ENCODE data around the gene NBPF3.
A peak's percentile ranks its signal among the peaks of the same experiment; 100 is the strongest.
"Not testable (repeated sequence)": the region's sequence is repeated elsewhere in the genome, so short reads cannot be mapped to it uniquely, and the experiment has no call there.

NBPF3 gene

GRCh38 chr1:21439721-21440629, at the start of gene NBPF3:
Gene NBPF3, plus strand, starts transcription at chr1:21440137. Its CDS starts 4,950 bp downstream, at chr1:21445087.
- peak; percentile 77 for DNase-seq

DNA sequence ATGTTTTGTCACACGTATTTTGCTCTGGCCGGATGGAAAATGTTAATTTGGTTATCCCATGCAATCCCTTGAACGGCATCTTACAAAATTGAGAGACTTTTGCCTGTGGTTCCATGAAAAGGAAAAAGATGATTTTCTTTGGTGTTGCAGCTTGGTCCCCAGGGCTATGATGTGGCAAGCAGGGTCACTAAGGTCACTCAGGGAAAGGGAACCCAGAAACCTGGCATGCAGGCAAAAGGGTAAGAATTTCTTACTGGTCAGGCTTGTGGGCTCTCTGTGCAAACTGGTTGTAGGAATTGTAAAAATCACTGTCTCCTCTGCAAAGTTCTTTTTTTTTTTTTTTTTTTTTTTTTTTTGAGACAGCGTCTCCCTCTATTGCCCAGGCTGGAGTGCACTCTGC, 48.4 kb upstream of the NBPF3 start:
- DNase-seq, result no peak

DNA sequence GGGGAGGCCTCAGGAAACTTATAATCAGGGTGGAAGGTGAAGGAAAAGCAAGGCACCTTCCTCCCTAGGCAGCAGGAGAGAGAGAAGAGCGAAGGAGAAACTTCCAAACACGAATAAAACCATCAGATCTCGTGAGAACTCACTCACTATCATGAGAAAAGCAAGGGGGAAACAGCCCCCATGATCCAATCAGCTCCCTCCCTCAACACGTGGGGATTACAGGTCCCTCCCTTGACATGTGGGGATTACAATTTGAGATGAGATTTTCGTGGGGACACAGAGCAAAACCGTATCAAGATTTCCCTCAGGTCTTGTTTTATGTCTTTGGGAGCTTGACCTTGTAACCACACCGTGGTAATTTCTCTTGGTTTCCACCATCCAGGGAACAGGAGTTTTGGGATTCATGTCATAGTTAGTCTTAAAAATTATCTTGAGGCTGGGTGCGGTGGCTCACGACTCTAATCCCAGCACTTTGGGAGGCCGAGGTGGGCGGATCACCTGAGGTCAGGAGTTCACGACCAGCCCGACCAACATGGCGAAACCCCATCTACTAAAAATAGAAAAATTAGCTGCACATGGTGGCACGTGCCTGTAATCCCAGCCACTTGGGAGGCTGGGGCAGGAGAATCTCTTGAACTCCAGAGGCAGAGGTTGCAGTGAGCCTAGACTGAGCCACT, 47.2 kb upstream of the NBPF3 start:
- DNase-seq, result no peak

- DNase-seq, result no peak
Measured at GRCh38 chr1:21396516-21396915, 43.4 kb upstream of the NBPF3 start.

DNA sequence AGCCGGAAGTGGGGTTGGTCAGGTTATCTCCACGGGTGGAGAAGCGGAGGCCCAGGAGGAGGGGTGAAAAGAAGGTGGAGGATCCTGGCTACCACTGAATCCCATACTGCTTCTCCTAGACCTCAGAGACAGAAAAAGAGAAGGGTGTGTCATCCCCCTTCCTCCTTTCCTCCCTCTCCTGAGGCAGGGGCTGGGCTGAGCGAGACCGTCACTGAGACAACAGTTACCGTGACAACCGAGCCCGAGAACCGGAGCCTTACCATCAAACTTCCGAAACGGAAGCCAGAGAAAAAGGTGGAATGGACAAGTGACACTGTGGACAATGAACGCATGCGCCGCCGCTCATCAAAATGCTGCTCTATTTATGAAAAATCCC, 42.1 kb upstream of the NBPF3 start:
- DNase-seq, result no peak

DNA sequence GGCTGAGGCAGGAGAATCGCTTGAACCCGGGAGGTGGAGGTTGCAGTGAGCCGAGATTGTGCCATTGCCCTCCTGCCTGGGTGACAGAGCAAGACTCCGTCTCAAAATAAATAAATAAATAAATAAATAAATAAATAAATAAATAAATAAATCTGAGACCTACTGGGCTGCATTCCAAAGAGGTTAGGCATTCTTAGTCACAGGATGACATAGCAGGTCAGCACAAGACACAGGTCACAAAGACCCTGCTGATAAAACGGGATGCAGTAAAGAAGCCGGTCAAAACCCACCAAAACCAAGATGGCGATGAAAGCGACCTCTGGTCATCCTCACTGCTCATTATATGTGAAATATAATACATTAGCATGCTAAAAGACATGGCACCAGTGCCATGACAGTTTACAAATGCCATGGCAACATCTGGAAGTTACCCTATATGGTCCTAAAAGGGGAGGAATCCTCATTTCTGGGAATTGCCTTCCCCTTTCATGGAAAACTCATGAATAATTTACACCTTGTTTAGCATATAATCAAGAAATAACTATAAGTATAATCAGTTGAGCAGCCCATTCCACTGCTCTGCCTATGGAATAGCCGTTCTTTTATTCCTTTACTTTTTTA, 38.1 kb upstream of the NBPF3 start:
- not testable (repeated sequence) for DNase-seq

GRCh38 chr1:21406659-21407058, 33.3 kb upstream of the NBPF3 start:
- no peak for DNase-seq

- not testable (repeated sequence) for DNase-seq
Measured at GRCh38 chr1:21409897-21410296, 30.0 kb upstream of the NBPF3 start.

DNA sequence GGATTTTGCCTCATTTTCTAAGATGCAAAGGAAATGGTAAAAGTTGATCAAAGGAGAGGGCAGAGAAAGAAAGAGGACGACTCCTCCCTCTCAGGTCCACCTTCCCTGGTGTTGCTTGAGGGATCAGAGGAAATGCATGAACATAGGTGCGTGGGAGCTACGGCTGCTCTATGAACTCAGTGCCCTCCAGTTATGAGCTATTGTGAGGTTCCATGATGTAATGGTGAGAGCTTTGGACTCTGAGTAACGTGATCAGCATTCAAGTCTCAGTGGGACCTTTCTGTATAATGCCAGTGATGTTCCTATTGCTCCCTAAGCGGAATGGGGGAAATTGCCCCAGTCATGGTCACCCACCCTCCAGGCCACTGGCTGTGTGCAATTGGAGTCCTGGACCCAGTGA, 25.9 kb upstream of the NBPF3 start:
- DNase-seq, result no peak

DNA sequence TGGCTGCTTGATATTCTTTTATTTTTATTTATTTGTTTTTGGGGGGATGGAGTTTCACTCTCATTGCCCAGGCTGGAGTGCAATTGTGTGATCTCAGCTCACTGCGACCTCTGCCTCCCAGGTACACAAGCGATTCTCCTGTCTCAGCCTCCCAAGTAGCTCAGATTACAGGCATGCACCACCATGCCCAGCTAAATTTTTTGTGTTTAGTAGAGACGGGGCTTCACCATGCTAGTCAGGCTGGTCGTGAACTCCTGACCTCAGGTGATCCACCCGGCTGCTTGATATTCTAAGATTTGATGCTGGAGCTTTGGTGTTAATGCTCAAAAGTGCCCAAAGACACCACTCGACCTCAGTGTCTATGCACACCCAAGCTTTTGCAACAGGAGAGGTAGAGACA, 19.6 kb upstream of the NBPF3 start:
- DNase-seq, result not testable (repeated sequence)

GRCh38 chr1:21421307-21421706, 18.6 kb upstream of the NBPF3 start:
- DNase-seq, result not testable (repeated sequence)

GRCh38 chr1:21427798-21428480, 12.0 kb upstream of the NBPF3 start:
- DNase-seq, result not testable (repeated sequence)

- DNase-seq, result not testable (repeated sequence)
Measured at GRCh38 chr1:21428481-21429073, 11.4 kb upstream of the NBPF3 start.

DNA sequence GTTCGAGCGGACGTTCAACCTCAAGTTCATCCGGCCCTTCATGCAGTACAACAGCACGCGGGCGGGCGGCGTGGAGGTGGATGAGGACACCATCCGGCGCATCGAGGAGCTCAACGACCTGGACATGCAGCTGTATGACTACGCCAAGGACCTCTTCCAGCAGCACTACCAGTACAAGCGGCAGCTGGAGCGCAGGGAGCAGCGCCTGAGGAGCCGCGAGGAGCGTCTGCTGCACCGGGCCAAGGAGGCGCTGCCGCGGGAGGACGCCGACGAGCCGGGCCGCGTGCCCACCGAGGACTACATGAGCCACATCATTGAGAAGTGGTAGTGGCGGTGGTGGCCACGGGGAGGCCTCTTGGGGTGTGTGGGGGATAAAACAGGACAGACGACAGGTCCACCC, 10.7 kb upstream of the NBPF3 start:
- DNase-seq, result not testable (repeated sequence)

- DNase-seq, result not testable (repeated sequence)
Measured at GRCh38 chr1:21430875-21431274, 9.1 kb upstream of the NBPF3 start.

DNA sequence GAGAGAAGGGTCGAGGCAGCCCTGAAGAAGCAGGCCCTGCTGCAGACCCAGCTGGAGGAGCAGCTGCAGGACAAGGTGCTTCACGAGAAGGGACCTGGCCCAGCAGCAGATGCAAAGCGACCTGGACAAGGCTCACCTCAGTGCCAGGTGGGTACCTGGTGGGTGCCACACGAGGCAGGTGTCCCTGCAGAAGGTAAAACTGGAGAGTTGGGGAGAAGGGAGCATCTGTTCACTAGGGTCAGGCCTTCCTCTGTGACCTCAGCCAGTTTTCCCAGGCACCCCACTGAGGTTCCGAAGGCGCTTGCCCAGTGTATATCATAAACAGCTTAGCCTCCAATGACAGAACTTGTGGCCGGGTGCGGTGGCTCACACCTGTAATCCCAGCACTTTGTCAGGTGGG, 5.5 kb upstream of the NBPF3 start:
- no peak for DNase-seq

DNA sequence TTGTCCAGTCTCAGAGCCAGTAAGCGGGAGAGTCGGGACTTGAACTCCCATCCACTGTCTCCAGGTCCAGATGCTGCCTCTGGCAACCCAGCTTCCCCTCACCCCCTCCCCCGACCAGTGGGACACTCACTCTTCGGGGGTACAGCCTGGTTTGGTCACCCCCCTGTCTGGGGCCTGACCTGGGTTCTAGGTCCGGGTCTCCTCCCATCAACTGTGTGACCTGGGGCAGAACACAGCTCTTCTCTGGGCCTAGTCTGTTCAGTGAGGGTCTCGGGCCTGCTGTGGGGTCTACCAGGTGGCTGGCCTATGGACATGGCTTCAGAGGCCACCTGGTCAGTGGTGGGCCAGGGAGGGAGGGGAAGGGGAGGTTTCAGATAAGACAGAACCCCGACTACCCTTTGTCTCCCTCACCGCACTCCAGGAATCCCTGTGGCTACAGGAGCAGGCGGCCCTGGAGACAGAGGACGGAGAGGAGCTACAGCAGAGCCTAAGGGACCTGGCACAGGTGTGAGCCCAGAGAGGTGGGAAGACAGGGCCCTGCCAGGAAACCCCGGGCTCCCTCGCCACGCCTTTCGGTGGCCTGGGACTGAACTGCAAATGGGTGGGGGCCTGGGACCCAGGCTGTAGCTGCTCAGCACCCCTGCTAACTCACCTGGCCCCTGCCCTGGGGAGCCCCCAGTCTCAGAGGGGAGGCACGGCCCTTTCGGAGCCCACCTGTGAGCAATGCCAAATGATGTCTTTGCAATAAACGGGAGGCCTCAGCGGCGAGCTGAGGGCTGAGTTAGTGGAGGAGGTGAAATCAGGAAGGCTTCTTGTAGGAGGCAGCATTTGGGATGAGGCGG, 4.1 kb upstream of the NBPF3 start:
- DNase-seq, result no peak

- DNase-seq, result no peak
Measured at GRCh38 chr1:21436488-21437340, 3.2 kb upstream of the NBPF3 start.

- DNase-seq, result no peak
Measured at GRCh38 chr1:21437341-21437640, 2.6 kb upstream of the NBPF3 start.

DNA sequence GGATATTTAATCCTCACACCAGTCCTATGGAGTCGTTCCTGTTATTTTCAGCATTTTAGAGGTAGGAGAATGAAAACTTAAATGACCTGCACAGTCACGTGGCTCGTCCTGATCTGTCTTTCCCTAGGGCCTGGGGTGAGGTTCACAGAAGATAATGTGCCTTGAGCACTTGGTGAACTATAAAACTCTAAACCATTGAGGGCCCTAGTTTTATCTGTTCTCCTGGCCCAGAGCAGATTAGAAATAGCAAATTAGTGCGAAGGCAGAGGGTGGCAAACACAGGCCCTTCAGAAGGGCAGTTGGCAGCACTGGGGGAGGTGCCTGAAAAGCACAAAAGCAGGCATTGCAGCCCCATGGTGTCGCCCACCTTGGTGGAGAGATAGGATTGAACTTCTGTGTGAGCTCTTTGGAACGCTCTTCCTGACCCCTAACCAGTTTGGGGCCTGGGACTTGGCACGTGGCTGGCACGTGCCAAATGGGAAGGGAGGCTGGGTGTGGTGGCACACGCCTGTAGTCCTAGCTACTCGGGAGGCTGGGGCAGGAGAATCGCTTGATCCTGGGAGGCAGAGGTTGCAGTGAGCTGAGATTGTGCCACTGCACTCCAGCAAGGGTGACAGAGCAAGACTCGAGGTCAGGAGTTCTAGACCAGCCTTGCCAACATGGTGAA, 1.2 kb upstream of the NBPF3 start:
- DNase-seq, result not testable (repeated sequence)

All from NCI-H446 treated with DMSO at 0.1 percent for 48 hours (cell line).